Breast epithelium (tissue), 4 donors: ENCODE measurements around the gene KPNA1. TPM values are rescaled to one million over a fixed set of nuclear protein-coding genes. Genes with fewer than 3 reads are reported as not detected.

Experiments used
- DNase-seq, 2 donors: peaks; one replicate each; pipeline ENCODE4 v3.0.0-alpha.2; 2019; ENCODE audit warnings: low spot score in 2 of 2
- H3K27ac ChIP-seq, 2 donors: fragments of 200-600 bp; sonication (generic) in 1 of 2; one replicate each; pipeline ENCODE4 v1.5.1; 2016 to 2019; ENCODE audit warnings: mild to moderate bottlenecking in 1 of 2
- H3K27me3 ChIP-seq, 2 donors: fragments of 200-600 bp; sonication (generic) in 1 of 2; one replicate each; pipeline versions ENCODE4 v1.5.1 to v1.6.0; 2017 to 2019; ENCODE audit warnings: control low read depth in 1 of 2, mild to moderate bottlenecking in 1 of 2
- H3K36me3 ChIP-seq: fragments of 200-600 bp; one replicate; pipeline ENCODE4 v1.5.1; 2019
- H3K4me1 ChIP-seq, 2 donors: fragments of 200-600 bp; sonication (generic); one replicate each; pipeline ENCODE4 v1.5.1; 2016 to 2019; ENCODE audit warnings: control low read depth in 1 of 2
- H3K4me3 ChIP-seq, 3 donors: fragments of 200-600 bp; sonication (generic); 1 replicate in 2 of 3; 2 replicates in 1 of 3; pipeline ENCODE4 v1.5.1; 2016 to 2019; ENCODE audit warnings: mild to moderate bottlenecking in 3 of 3, moderate library complexity in 2 of 3
- H3K9me3 ChIP-seq, 2 donors: fragments of 200-600 bp; sonication (generic) in 1 of 2; one replicate each; pipeline ENCODE4 v1.5.1; 2016 to 2019; ENCODE audit warnings: control low read depth in 1 of 2
- CTCF ChIP-seq, 3 donors: fragments of 450-650 bp; IDR thresholded peaks; one replicate each; pipeline ENCODE4 v1.5.1; 2016 to 2017; ENCODE audit warnings: antibody characterized with exemption in 3 of 3, mild to moderate bottlenecking in 3 of 3, moderate library complexity in 3 of 3
- POLR2A ChIP-seq: fragments of 450-650 bp; IDR thresholded peaks from one replicate; pipeline ENCODE4 v1.6.1; 2016; ENCODE audit warnings: antibody characterized with exemption, mild to moderate bottlenecking, moderate library complexity
- POLR2AphosphoS5 ChIP-seq, 3 donors: sonication (generic); formaldehyde crosslinking; IDR thresholded peaks; one replicate each; pipeline ENCODE4 v1.6.1; 2017; ENCODE audit warnings: antibody characterized with exemption in 3 of 3
- intact Hi-C: fragments of 100-400 bp; cut with DNase I; formaldehyde crosslinking; loops from one replicate; pipeline ENCODE4 v1.15.1; 2023; ENCODE audit warnings: low total_unique reads
- total RNA-seq, 3 donors: library from RNA; depleted of rRNA; stranded (reverse); fragments of >200 nt; gene quantifications; one replicate each; pipeline ENCODE4 v1.1.0, GENCODE V29; 2016

KPNA1 gene
- total RNA-seq, 3 donors from 2014 or later: 40.3 to 51.7 (median 42.4) TPM

- no peak for TF ChIP-seq POLR2AphosphoS5 (IDR thresholded peaks at IDR 0.05)
- no peak for TF ChIP-seq CTCF (IDR thresholded peaks at IDR 0.05)
- no peak for TF ChIP-seq POLR2A
- Histone ChIP-seq H3K9me3 (no peaks in the 10 kb centered on the region), H3K27me3 (no peaks in the 10 kb centered on the region), H3K4me3 (no peak overlapping the region), H3K27ac (no peak overlapping the region), H3K36me3 (no peaks in the 10 kb centered on the region), H3K4me1 (no peaks in the 10 kb centered on the region)
- intact Hi-C loops: no loop called here
- no peak for DNase-seq
Observed at GRCh38 chr3:122497425-122497824, 17.3 kb downstream of the KPNA1 start.

GRCh38 chr3:122496508-122496907, 18.2 kb downstream of the KPNA1 start:
- intact Hi-C loops: no loop called here
- Histone ChIP-seq H3K4me3 (no peak overlapping the region), H3K27me3 (no peaks in the 10 kb centered on the region), H3K27ac (no peak overlapping the region), H3K9me3 (no peaks in the 10 kb centered on the region), H3K4me1 (no peaks in the 10 kb centered on the region), H3K36me3 (no peaks in the 10 kb centered on the region)
- DNase-seq: no peak
- TF ChIP-seq CTCF (IDR thresholded peaks at IDR 0.05): no peak
- no peak for TF ChIP-seq POLR2A
- TF ChIP-seq POLR2AphosphoS5 (IDR thresholded peaks at IDR 0.05): no peak

GRCh38 chr3:122493296-122493695, 21.4 kb downstream of the KPNA1 start:
- Histone ChIP-seq H3K4me3 (no peak overlapping the region), H3K9me3 (no peaks in the 10 kb centered on the region), H3K36me3 (no peaks in the 10 kb centered on the region), H3K27ac (no peak overlapping the region), H3K27me3 (no peaks in the 10 kb centered on the region), H3K4me1 (no peaks in the 10 kb centered on the region)
- no peak for DNase-seq
- intact Hi-C loops: no loop called here
- TF ChIP-seq POLR2A (no peak), CTCF (IDR thresholded peaks at IDR 0.05) (no peak), POLR2AphosphoS5 (IDR thresholded peaks at IDR 0.05) (no peak)

- no peak for DNase-seq
- H3K27me3 ChIP-seq: no peaks in the 10 kb centered on the region
- H3K4me3 ChIP-seq: no peak overlapping the region
- intact Hi-C loops: loop anchor here (5.0 kb wide), 1 partner anchor 204 kb away; no protein-coding TSS in a partner anchor
- no peaks in the 10 kb centered on the region for H3K4me1 ChIP-seq
- TF ChIP-seq POLR2A: no peak
- TF ChIP-seq POLR2AphosphoS5 (IDR thresholded peaks at IDR 0.05): no peak
- no peak for TF ChIP-seq CTCF (IDR thresholded peaks at IDR 0.05)
- no peaks in the 10 kb centered on the region for H3K36me3 ChIP-seq
- no peak overlapping the region for H3K27ac ChIP-seq
- H3K9me3 ChIP-seq: no peaks in the 10 kb centered on the region
Observed at GRCh38 chr3:122488262-122488973, 26.3 kb downstream of the KPNA1 start.

GRCh38 chr3:122484985-122485384, 29.8 kb downstream of the KPNA1 start:
- Histone ChIP-seq H3K4me1 (no peaks in the 10 kb centered on the region), H3K27me3 (no peaks in the 10 kb centered on the region), H3K9me3 (no peaks in the 10 kb centered on the region), H3K4me3 (no peak overlapping the region), H3K27ac (no peak overlapping the region), H3K36me3 (no peaks in the 10 kb centered on the region)
- intact Hi-C loops: loop anchor here (5.0 kb wide), 1 partner anchor 207 kb away; no protein-coding TSS in a partner anchor
- DNase-seq: no peak
- no peak for TF ChIP-seq POLR2AphosphoS5 (IDR thresholded peaks at IDR 0.05)
- no peak for TF ChIP-seq POLR2A
- no peak for TF ChIP-seq CTCF (IDR thresholded peaks at IDR 0.05)
